Tibial artery (tissue), 4 donors: ENCODE measurements around the gene GIN1.
"Not testable (repeated sequence)": the region's sequence is repeated elsewhere in the genome, so short reads cannot be mapped to it uniquely, and the experiment has no call there.

Experiments
- DNase-seq, 2 donors: peaks; one replicate each; pipeline ENCODE4 v3.0.0-alpha.2; 2019
- H3K27ac ChIP-seq, 2 donors: fragments of 200-600 bp; sonication (generic) in 1 of 2; 1 replicate in 1 of 2; 2 replicates in 1 of 2; pipeline ENCODE4 v1.5.1; 2018 to 2019; ENCODE audit warnings: mild to moderate bottlenecking in 1 of 2
- H3K27me3 ChIP-seq, 2 donors: fragments of 200-600 bp; sonication (generic) in 1 of 2; one replicate each; pipeline versions ENCODE4 v1.5.1 to v1.6.0; 2016 to 2019
- H3K36me3 ChIP-seq, 3 donors: fragments of 200-600 bp; sonication (generic) in 2 of 3; one replicate each; pipeline ENCODE4 v1.5.1; 2016 to 2019; ENCODE audit warnings: mild to moderate bottlenecking in 2 of 3
- H3K4me1 ChIP-seq, 4 donors: fragments of 200-600 bp; sonication (generic) in 2 of 4; 1 replicate in 3 of 4; 2 replicates in 1 of 4; pipeline ENCODE4 v1.5.1; 2016 to 2019
- H3K4me3 ChIP-seq, 2 donors: fragments of 200-600 bp; sonication (generic) in 1 of 2; 1 replicate in 1 of 2; 2 replicates in 1 of 2; pipeline ENCODE4 v1.5.1; 2018 to 2019; ENCODE audit warnings: mild to moderate bottlenecking in 2 of 2
- H3K9me3 ChIP-seq, 3 donors: fragments of 200-600 bp; sonication (generic) in 1 of 3; one replicate each; pipeline ENCODE4 v1.5.1; 2016 to 2019
- intact Hi-C: fragments of 100-400 bp; cut with DNase I; formaldehyde crosslinking; loops from one replicate; pipeline ENCODE4 v1.15.0; 2023; ENCODE audit warnings: low total_unique reads
- TF ChIP-seq, protein P1 (sequence below), 2 experiments: fragments of 200-600 bp in 1 of 2; fragments of 450-650 bp in 1 of 2; IDR thresholded peaks; one replicate each; pipeline ENCODE4 v1.5.1; 2017 to 2019; ENCODE audit warnings: antibody characterized with exemption in 2 of 2, mild to moderate bottlenecking in 1 of 2, moderate library complexity in 1 of 2

The GIN1 gene, protein sequence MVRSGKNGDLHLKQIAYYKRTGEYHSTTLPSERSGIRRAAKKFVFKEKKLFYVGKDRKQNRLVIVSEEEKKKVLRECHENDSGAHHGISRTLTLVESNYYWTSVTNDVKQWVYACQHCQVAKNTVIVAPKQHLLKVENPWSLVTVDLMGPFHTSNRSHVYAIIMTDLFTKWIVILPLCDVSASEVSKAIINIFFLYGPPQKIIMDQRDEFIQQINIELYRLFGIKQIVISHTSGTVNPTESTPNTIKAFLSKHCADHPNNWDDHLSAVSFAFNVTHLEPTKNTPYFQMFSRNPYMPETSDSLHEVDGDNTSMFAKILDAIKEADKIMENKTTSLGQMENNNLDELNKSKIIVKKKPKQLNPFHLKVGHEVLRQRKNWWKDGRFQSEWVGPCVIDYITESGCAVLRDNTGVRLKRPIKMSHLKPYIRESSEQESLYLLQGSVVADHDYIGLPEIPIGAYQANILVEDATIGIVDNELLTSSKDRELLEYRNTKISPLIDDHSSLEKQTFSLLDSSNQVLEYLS

DNA sequence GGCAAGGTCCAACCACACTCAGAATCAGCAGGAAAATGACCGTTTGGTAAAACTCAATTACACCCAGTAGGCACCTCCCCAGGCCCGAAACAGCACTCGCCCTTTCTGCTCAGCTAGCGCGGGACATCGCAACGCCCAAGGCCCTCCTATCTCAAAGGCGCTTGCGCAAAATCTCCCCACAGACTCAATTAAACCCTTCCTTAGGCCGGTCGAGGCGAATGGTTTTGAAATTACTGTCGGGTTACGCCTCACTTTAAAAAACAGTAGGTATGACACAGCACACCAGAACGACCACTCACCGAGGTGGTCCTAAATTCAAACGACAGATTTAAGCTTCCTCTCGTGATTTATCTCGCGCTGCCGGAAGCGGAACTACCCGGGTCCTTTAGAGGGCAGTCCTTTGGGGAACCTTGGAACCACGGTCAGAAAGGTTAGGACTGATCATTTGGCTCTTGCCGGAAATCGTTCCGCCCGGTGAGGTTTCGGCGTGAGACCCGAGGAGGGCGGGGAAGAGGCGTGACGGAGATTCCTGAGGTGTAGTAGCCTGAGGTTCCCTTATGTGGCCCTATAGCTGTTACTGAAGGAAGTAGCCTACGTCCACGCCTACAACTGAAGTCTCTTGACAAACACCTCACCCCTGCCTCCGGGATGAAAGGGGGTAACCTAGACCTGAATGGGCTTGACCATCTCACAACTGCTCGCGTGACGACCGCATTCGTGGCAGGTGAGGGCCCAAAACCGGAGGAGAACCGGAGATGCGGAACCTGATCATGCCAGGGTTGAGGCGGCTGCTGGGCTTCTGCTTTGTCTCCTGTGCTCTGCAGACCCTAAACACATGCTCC is at the start of gene GIN1, which contains the start of gene PPIP5K2:
TSS of gene GIN1 (minus strand) at position 374 of the 842 bp plus-strand sequence. CDS start 11,431 bp downstream, outside the sequence.
TSS of gene PPIP5K2 (plus strand) at position 537 of the 842 bp plus-strand sequence. CDS start 9,289 bp downstream, outside the sequence.
- intact Hi-C loops: no loop called here
- Histone ChIP-seq H3K4me1 (peaks cover 0 to 44% (median 22%) of the 10 kb centered on the region in 4 donors), H3K27me3 (no peaks in the 10 kb centered on the region), H3K27ac (peak within 1 kb of the TSS; percentile 89 to 93), H3K9me3 (no peaks in the 10 kb centered on the region), H3K4me3 (peak within 1 kb of the TSS; percentile 74 to 77), H3K36me3 (no peaks in the 10 kb centered on the region)
- TF ChIP-seq, protein P1, sequence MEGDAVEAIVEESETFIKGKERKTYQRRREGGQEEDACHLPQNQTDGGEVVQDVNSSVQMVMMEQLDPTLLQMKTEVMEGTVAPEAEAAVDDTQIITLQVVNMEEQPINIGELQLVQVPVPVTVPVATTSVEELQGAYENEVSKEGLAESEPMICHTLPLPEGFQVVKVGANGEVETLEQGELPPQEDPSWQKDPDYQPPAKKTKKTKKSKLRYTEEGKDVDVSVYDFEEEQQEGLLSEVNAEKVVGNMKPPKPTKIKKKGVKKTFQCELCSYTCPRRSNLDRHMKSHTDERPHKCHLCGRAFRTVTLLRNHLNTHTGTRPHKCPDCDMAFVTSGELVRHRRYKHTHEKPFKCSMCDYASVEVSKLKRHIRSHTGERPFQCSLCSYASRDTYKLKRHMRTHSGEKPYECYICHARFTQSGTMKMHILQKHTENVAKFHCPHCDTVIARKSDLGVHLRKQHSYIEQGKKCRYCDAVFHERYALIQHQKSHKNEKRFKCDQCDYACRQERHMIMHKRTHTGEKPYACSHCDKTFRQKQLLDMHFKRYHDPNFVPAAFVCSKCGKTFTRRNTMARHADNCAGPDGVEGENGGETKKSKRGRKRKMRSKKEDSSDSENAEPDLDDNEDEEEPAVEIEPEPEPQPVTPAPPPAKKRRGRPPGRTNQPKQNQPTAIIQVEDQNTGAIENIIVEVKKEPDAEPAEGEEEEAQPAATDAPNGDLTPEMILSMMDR (IDR thresholded peaks at IDR 0.05): peak in 1 of 2 experiments; percentile 18
- peak; percentile 96 to 97 for DNase-seq

DNA sequence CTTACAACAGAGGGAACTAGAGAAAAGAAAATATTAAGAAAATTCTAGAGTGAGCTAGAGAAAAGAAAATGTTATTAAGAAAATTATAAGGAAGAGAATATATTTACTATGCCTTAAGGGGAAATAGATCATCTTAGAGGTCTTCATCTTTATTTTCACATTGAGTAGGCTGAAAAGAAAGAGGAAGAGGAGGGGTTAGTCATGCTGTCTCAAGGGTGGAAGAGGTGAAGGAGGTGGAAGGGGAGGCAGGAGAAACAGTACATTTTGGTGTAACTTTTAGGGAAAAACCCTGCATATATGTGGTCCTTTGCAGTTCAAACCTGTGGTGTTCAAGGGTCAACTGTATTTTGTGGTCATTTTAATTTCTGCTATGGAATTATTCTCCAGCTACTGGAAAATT is 46.8 kb upstream of the GIN1 start:
- Histone ChIP-seq H3K36me3 (peaks cover 25 to 47% (median 25%) of the 10 kb centered on the region in 3 donors), H3K27me3 (no peaks in the 10 kb centered on the region), H3K4me3 (no peak overlapping the region), H3K4me1 (no peaks in the 10 kb centered on the region), H3K9me3 (no peaks in the 10 kb centered on the region), H3K27ac (no peak overlapping the region)
- TF ChIP-seq, protein P1 (IDR thresholded peaks at IDR 0.05): no peak
- no peak for DNase-seq
- intact Hi-C loops: no loop called here

DNA sequence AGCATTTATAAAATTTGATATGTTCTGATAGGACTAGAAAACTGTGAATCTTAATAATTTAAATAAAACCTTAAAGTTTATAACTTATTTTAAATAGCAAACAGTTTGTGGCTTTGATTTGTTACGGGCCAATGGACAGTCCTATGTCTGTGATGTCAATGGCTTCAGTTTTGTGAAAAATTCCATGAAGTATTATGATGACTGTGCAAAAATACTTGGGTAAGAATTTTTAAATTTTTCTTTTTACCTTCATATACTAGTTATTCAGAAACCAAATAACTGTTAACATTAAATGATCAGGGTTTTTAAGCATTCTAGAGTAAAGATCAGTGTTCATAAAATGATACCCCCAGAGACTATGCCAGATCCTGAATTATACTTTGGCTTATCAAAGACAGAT is 31.2 kb upstream of the GIN1 start:
- Histone ChIP-seq H3K36me3 (peaks cover 30 to 54% (median 53%) of the 10 kb centered on the region in 3 donors), H3K27ac (no peak overlapping the region), H3K4me1 (no peaks in the 10 kb centered on the region), H3K9me3 (no peaks in the 10 kb centered on the region), H3K4me3 (no peak overlapping the region), H3K27me3 (no peaks in the 10 kb centered on the region)
- intact Hi-C loops: no loop called here
- DNase-seq: no peak
- TF ChIP-seq, protein P1 (IDR thresholded peaks at IDR 0.05): no peak

DNA sequence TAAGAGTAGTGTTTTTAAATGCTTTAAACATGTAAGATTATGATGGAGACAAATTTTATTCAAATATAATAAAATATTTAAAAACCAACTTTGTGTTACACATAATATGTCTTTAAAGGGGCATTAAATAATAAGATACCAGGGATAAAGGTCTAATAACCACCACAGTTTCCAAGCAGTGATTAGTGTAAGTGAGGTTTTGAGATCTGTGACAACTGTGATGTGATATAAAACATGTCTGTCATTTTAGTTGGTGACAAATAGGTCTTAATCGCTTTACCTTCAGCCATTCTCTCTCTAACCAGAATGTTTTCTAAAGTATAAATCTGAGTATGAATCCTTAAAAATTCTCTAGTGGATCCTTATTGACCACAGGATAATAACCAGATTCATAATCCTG is 28.3 kb upstream of the GIN1 start:
- H3K9me3 ChIP-seq: no peaks in the 10 kb centered on the region
- intact Hi-C loops: no loop called here
- no peaks in the 10 kb centered on the region for H3K27me3 ChIP-seq
- no peak overlapping the region for H3K27ac ChIP-seq
- H3K36me3 ChIP-seq: peaks cover 25 to 35% (median 34%) of the 10 kb centered on the region in 3 donors
- H3K4me1 ChIP-seq: no peaks in the 10 kb centered on the region
- TF ChIP-seq, protein P1 (IDR thresholded peaks at IDR 0.05): no peak
- no peak for DNase-seq
- no peak overlapping the region for H3K4me3 ChIP-seq

DNA sequence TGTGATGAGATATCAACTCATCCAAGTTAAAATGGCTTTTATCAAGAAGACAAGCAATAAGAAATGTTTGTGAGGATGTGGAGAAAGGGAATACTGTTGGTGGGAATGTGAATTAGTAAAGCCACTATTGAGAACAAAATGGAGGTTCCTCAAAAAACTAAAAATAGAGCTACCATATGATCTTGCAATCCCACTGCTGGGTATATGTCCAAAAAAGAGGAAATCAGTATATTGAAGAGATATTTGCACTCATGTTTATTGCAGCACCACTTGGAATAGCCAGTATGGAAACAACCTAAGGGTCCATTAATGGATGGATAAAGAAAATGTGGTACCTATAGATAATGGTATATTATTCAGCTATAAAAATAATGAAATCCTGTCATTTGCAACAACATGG is 25.3 kb upstream of the GIN1 start:
- intact Hi-C loops: no loop called here
- Histone ChIP-seq H3K27me3 (no peaks in the 10 kb centered on the region), H3K36me3 (peaks cover 28 to 37% (median 34%) of the 10 kb centered on the region in 3 donors), H3K4me3 (no peak overlapping the region), H3K9me3 (no peaks in the 10 kb centered on the region), H3K4me1 (no peaks in the 10 kb centered on the region), H3K27ac (no peak overlapping the region)
- TF ChIP-seq, protein P1 (IDR thresholded peaks at IDR 0.05): no peak
- no peak for DNase-seq

DNA sequence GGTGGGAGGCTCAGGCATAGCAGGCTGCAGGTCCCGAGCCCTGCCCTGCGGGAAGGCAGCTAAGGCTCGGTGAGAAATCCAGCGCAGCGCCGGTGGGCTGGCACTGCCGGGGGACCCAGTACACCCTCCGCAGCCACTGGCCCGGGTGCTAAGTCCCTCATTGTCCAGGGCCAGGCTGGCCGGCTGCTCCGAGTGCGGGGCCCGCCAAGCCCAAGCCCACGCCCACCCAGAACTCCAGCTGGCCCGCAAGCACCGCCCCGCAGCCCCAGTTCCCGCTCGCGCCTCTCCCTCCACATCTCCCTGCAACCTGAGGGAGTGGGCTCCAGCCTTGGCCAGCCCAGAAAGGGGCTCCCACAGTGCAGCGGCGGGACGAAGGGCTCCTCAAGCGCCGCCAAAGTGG is 22.2 kb upstream of the GIN1 start:
- peaks cover 19 to 35% (median 20%) of the 10 kb centered on the region in 3 donors for H3K36me3 ChIP-seq
- H3K27ac ChIP-seq, H3K27me3 ChIP-seq, DNase-seq, H3K4me1 ChIP-seq, H3K9me3 ChIP-seq, H3K4me3 ChIP-seq, intact Hi-C loops: not testable (repeated sequence)
